DND-41 (cell line): ENCODE measurements around the gene MPPE1.

ENCODE experiments used
- CTCF ChIP-seq: IDR thresholded peaks from 2 replicates; pipeline ENCODE4 v1.5.1; 2012; ENCODE audit warnings: borderline replicate concordance, low read length, moderate library complexity, mild to moderate bottlenecking; ENCODE audit not compliant: poor library complexity, severe bottlenecking; ENCODE audit errors: extremely low read depth
- EZH2 ChIP-seq: IDR thresholded peaks from 3 replicates; pipeline ENCODE4 v1.6.1; 2012; ENCODE audit warnings: borderline replicate concordance, low read depth, mild to moderate bottlenecking, moderate library complexity, low read length, inconsistent platforms; ENCODE audit not compliant: severe bottlenecking

DNA sequence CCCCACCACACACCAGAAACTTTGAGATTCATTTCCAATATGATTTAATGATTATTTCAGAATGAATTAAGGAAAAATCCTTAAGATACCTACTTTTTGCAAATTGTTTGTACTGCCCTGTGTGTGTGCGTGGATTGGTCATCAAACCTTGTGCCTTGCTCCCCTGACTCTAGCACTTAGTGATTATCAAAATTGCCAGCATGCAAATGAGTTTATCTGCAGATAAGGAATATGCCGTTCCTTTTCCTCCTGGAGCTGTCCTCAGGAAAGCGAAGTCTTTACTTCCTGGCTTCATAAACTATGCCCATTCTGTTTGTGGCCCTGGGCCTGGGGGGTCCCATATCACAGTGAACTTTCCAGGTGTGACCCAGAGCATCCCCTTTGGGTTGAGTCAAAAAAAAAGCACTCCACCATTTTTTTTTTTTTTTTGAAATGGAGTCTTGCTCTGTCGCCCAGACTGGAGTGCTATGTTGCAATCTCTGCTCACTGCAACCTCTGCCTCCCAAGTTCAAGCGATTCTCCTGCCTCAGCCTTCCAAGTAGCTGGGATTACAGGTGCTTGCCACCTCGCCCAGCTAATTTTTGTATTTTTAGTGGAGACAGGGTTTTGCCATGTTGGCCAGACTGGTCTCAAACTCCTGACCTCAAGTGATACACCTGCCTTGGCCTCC is 45.5 kb downstream of the MPPE1 start:
- no peak for TF ChIP-seq CTCF
- TF ChIP-seq EZH2, result no peak
